ENCODE data around the gene ZCCHC2.

DNA sequence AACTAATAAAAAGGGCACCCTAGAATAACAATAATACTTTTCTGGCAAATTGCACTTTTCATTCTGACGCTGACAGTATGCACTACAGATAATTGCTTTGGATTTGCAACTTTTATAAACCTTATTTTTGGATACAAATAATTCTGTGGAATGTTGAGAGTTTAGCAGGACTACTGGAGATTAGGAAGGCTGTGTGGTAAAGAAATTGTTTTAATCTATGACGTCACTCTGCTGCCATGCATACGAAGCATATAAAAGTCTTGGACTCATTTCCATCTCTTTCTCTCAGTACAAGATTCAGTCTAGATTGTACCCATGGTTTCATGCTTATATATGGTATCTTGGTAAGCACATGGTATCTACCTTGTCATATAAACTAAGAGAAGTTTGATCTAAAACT is 28.1 kb upstream of the ZCCHC2 start:
- TF ChIP-seq, protein P1, sequence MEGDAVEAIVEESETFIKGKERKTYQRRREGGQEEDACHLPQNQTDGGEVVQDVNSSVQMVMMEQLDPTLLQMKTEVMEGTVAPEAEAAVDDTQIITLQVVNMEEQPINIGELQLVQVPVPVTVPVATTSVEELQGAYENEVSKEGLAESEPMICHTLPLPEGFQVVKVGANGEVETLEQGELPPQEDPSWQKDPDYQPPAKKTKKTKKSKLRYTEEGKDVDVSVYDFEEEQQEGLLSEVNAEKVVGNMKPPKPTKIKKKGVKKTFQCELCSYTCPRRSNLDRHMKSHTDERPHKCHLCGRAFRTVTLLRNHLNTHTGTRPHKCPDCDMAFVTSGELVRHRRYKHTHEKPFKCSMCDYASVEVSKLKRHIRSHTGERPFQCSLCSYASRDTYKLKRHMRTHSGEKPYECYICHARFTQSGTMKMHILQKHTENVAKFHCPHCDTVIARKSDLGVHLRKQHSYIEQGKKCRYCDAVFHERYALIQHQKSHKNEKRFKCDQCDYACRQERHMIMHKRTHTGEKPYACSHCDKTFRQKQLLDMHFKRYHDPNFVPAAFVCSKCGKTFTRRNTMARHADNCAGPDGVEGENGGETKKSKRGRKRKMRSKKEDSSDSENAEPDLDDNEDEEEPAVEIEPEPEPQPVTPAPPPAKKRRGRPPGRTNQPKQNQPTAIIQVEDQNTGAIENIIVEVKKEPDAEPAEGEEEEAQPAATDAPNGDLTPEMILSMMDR (conservative IDR thresholded peaks at IDR 0.05; ENCODE audit: low read depth, low read length) = no peak
- no peak for TF ChIP-seq EZH2 (IDR thresholded peaks at IDR 0.05; ENCODE audit: borderline replicate concordance, low read depth, low read length, poor library complexity, severe bottlenecking)
